WERI-Rb-1 (cell line): ENCODE results near the gene CDC37.
A peak's percentile ranks its signal among the peaks of the same experiment; 100 is the strongest.

ENCODE experiments used
- DNase-seq: peaks from one replicate; pipeline ENCODE4 v3.0.0-alpha.2; 2020
- H3K27ac ChIP-seq: fragments of 250-450 bp; sonication (Bioruptor Pico); 2 replicates; pipeline ENCODE4 v1.5.1; 2020; ENCODE audit warnings: mild to moderate bottlenecking, moderate library complexity
- H3K27me3 ChIP-seq: fragments of 250-450 bp; sonication (Bioruptor Pico); 2 replicates; pipeline ENCODE4 v1.5.1; 2021; ENCODE audit warnings: mild to moderate bottlenecking, low read depth, moderate library complexity; ENCODE audit not compliant: insufficient read depth, severe bottlenecking
- H3K36me3 ChIP-seq: fragments of 250-450 bp; sonication (Bioruptor Pico); 2 replicates; pipeline ENCODE4 v1.5.1; 2020; ENCODE audit warnings: mild to moderate bottlenecking, moderate library complexity
- H3K4me3 ChIP-seq: 2 replicates; pipeline ENCODE4 v1.5.1; 2011; ENCODE audit warnings: low read depth, mild to moderate bottlenecking, control low read depth, low read length
- H3K9me3 ChIP-seq: fragments of 250-450 bp; sonication (Bioruptor Pico); 2 replicates; pipeline ENCODE4 v1.5.1; 2021; ENCODE audit warnings: mild to moderate bottlenecking, moderate library complexity; ENCODE audit not compliant: severe bottlenecking
- TF ChIP-seq, protein P1 (sequence below): IDR thresholded peaks from 2 replicates; pipeline ENCODE4 v1.5.1; 2011; ENCODE audit warnings: low read depth, mild to moderate bottlenecking, control low read depth, inconsistent platforms, low read length

Gene CDC37

DNA sequence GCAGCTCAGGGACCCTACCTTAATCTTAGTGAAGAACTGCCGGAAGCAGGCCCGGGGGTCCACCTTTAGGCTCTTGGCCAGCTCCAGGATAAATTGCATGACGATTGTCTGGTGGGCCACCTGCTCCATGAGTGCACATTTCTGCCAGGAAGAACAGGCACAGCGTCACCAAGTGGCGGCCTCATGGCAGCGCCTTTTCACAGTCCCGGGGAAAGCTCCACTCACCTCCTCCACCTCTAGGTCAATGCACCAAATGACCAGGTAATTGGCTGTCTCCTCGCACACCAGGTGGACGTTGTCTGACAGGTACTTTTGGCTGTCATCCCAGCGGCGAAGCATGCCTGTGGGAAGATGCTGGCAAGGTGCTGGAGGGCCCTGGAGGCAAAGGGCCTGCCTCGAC is 8.3 kb downstream of the CDC37 start:
- Histone ChIP-seq H3K27me3 (no peaks in the 10 kb centered on the region), H3K9me3 (no peaks in the 10 kb centered on the region), H3K27ac (no peak overlapping the region), H3K36me3 (peaks cover 57% of the 10 kb centered on the region), H3K4me3 (no peak overlapping the region)
- TF ChIP-seq, protein P1, sequence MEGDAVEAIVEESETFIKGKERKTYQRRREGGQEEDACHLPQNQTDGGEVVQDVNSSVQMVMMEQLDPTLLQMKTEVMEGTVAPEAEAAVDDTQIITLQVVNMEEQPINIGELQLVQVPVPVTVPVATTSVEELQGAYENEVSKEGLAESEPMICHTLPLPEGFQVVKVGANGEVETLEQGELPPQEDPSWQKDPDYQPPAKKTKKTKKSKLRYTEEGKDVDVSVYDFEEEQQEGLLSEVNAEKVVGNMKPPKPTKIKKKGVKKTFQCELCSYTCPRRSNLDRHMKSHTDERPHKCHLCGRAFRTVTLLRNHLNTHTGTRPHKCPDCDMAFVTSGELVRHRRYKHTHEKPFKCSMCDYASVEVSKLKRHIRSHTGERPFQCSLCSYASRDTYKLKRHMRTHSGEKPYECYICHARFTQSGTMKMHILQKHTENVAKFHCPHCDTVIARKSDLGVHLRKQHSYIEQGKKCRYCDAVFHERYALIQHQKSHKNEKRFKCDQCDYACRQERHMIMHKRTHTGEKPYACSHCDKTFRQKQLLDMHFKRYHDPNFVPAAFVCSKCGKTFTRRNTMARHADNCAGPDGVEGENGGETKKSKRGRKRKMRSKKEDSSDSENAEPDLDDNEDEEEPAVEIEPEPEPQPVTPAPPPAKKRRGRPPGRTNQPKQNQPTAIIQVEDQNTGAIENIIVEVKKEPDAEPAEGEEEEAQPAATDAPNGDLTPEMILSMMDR: no peak
- no peak for DNase-seq

DNA sequence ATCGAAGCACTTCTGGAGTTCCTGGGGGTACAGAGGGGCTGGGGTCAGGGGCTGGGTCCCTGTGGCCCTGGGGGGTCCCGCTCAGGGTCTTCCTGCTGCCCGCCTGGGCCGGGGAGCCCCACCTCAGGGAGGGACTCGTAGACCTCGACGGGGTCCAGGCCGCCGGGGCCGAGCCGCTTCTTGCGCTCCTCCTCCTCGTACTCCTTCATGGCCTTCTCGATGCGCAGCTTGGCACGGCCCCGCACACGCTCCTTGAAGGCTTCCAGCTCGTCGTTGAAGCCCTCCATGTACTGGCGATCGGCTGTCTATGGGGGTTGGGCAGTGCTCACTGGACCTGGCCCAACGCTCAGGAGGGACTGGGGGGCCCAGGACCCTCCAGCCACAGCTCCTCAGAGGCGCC is 10.2 kb downstream of the CDC37 start:
- Histone ChIP-seq H3K36me3 (peaks cover 48% of the 10 kb centered on the region), H3K27ac (no peak overlapping the region), H3K9me3 (no peaks in the 10 kb centered on the region), H3K27me3 (no peaks in the 10 kb centered on the region), H3K4me3 (no peak overlapping the region)
- TF ChIP-seq, protein P1: no peak
- DNase-seq: no peak

DNA sequence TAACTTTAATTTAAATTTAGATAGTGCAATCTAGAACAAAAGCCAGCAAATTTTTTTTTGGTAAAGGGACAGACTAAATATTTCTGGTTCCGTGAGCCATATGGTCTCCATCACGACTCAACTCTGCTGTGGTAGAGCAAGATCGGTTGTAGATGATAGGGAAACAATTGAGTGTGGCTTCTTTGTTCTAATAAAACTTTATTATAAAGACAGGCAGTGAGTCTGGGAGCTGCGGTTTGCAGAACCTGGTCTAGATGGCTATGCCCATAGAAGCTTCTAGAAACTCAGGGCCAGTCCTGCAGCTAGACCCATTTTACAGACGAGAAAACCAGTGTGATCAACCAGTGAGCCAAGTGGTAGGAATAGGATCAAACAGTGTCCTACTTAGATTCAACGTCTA is 11.2 kb downstream of the CDC37 start:
- Histone ChIP-seq H3K27me3 (no peaks in the 10 kb centered on the region), H3K27ac (no peak overlapping the region), H3K9me3 (no peaks in the 10 kb centered on the region), H3K36me3 (peaks cover 45% of the 10 kb centered on the region), H3K4me3 (no peak overlapping the region)
- DNase-seq: no peak
- TF ChIP-seq, protein P1: no peak

DNA sequence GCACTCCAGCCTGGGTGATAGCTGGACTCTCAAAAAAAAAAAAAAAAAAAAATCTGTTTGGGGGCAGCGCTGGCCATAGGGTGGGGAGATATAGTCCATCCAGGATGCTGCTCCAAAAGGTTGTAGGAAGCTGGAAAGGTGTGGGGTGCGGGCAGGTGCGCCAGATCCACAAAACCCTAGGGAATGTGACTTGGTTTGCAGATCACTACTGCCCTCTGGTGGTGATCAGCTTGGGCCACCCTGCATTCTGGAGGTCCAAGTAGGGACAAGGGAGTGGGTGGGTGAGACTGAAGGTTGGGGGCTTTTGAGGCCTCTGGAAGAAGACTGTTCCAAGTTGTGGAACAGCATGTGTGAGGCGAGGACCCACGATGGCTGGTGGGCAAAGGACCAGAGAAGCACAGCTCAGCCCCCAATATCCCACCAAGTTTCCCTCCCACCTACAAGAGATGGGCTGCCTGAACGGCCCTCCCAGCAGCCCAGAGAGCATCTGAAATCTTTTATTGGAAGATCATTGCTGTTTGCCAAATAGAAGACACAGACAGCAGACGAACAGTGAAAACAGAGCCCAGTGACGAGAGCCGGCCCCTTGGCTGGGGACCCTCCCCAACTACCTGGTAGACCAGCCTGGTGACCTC is 12.6 kb downstream of the CDC37 start:
- no peaks in the 10 kb centered on the region for H3K27me3 ChIP-seq
- H3K9me3 ChIP-seq: no peaks in the 10 kb centered on the region
- peak; percentile 71 for DNase-seq
- H3K36me3 ChIP-seq: peaks cover 45% of the 10 kb centered on the region
- no peak overlapping the region for H3K27ac ChIP-seq
- TF ChIP-seq, protein P1: peak; percentile 88
- no peak overlapping the region for H3K4me3 ChIP-seq

DNA sequence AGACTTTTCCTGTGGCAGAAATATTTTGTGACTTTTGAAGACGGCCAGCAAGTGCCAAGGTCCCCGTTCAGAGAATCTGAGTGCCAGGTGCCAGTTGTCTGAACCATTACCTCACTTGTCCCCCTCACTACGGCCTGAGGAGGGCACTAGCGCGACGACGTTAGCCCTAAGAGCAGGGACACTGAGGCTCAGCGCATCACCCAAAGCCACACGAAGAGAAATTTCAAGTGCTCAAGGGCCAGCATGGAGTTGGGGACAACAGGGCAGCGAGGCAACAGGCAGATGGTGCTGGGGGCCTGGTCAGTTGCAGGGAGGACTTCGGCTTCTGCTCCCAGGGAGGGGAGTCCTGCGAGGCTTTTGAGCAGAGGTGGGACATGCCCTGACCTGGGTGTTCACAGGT is 13.5 kb downstream of the CDC37 start:
- H3K9me3 ChIP-seq: no peaks in the 10 kb centered on the region
- DNase-seq: peak; percentile 24
- peaks cover 39% of the 10 kb centered on the region for H3K36me3 ChIP-seq
- H3K4me3 ChIP-seq: no peak overlapping the region
- TF ChIP-seq, protein P1: peak; percentile 53
- H3K27me3 ChIP-seq: no peaks in the 10 kb centered on the region
- H3K27ac ChIP-seq: no peak overlapping the region

DNA sequence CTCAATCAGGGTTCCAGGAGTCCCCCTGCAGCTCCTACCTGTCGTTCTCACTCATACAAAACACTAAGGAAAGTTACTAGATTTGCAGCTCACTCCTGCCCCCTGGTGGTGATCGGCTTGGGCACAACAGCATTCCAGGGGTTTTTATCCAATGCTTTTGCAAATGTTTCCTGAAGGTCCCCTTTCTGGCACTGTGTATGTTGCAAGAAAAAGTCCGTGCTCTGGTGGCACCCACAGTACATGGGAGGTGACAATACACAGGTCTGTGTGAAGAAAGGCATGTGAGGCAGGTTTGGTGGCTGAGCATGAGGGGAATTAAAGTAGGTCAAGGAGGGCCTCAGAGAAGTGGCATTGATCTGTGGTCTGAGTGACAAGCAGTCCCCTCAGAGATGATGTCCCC is 14.4 kb downstream of the CDC37 start:
- Histone ChIP-seq H3K4me3 (no peak overlapping the region), H3K27ac (no peak overlapping the region), H3K27me3 (no peaks in the 10 kb centered on the region), H3K36me3 (peaks cover 30% of the 10 kb centered on the region), H3K9me3 (no peaks in the 10 kb centered on the region)
- TF ChIP-seq, protein P1: peak; percentile 80
- DNase-seq: peak; percentile 83
